Vagina (tissue), 2 donors: ENCODE data around the gene TRAF3IP1.
A peak's percentile ranks its signal among the peaks of the same experiment; 100 is the strongest.
"Not testable (repeated sequence)": the region's sequence is repeated elsewhere in the genome, so short reads cannot be mapped to it uniquely, and the experiment has no call there.

ENCODE experiments used
- CTCF ChIP-seq, 3 experiments: fragments of 450-650 bp in 2 of 3; fragments of 200-600 bp in 1 of 3; sonication (generic) in 1 of 3; IDR thresholded peaks; one replicate each; pipeline ENCODE4 v1.5.1; 2017 to 2019; ENCODE audit warnings: antibody characterized with exemption in 3 of 3, mild to moderate bottlenecking in 2 of 3, moderate library complexity in 2 of 3
- POLR2AphosphoS5 ChIP-seq, 2 donors: sonication (generic); formaldehyde crosslinking; IDR thresholded peaks; one replicate each; pipeline ENCODE4 v1.9.0; 2017; ENCODE audit warnings: antibody characterized with exemption in 2 of 2, mild to moderate bottlenecking in 2 of 2, low read depth in 1 of 2; ENCODE audit not compliant: insufficient read depth in 1 of 2

GRCh38 chr2:238273433-238273832, 46.9 kb upstream of the TRAF3IP1 start:
- peak in 1 of 2 donors; percentile 9 for TF ChIP-seq POLR2AphosphoS5 (IDR thresholded peaks at IDR 0.05; ENCODE audit: insufficient read depth in 1 of 2, low read depth in 1 of 2)
- not testable (repeated sequence) for TF ChIP-seq CTCF (IDR thresholded peaks at IDR 0.05)
